HCEC 1CT (cell line): ENCODE measurements around the gene EXOC3L2.

Experiments used
- DNase-seq: peaks from one replicate; pipeline ENCODE4 v3.0.0-alpha.2; 2017

Gene EXOC3L2

GRCh38 chr19:45217957-45218334 is 27.3 kb downstream of the EXOC3L2 start:
- no peak for DNase-seq

GRCh38 chr19:45217193-45217956 is 27.8 kb downstream of the EXOC3L2 start:
- DNase-seq: no peak

GRCh38 chr19:45216667-45217066 is 28.5 kb downstream of the EXOC3L2 start:
- DNase-seq: no peak

GRCh38 chr19:45215391-45216191 is 29.6 kb downstream of the EXOC3L2 start:
- DNase-seq: no peak

- no peak for DNase-seq
Observed at GRCh38 chr19:45213031-45213430, 32.2 kb downstream of the EXOC3L2 start.

GRCh38 chr19:45211751-45212381 is 33.3 kb downstream of the EXOC3L2 start:
- DNase-seq: no peak

DNA sequence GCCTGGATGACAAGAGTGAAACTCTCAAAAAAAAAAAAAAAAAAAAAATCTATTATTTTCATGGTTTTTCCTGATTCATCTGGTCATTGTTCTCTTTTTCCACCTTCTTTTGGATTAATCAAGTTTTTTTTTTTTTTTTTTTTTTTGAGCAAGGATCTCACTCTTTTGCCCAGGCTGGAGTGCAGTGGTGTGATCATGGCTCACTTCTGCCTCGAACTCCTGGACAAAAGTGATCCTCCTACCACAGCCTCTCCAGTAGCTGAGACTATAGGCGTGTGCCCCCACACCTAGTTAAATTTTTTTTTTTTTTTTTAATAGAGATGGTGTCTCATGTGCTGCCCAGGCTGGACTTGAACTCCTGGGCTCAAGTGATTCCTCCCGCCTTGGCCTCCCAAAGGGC is 38.9 kb downstream of the EXOC3L2 start:
- DNase-seq: no peak

DNA sequence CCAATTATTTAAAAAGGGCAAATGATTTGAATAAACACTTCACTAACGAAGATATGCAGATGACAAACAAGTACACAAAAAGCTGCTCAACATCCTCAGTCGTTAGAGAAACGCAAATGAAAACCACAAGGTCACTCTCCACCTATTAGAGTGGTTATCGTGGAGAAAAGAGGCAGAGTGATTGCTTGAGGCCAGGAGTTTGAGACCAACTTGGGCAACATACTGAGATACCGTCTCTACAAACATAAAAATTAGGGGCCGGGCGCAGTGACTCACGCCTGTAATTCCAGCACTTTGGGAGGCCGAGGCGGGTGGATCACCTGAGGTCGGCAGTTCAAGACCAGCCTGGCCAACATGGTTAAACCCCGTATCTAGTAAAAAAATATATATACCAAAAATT is 39.4 kb downstream of the EXOC3L2 start:
- DNase-seq: no peak

GRCh38 chr19:45202637-45203036 is 42.6 kb downstream of the EXOC3L2 start:
- DNase-seq: no peak

- DNase-seq: no peak
Observed at GRCh38 chr19:45200568-45200967, 44.6 kb downstream of the EXOC3L2 start.

DNA sequence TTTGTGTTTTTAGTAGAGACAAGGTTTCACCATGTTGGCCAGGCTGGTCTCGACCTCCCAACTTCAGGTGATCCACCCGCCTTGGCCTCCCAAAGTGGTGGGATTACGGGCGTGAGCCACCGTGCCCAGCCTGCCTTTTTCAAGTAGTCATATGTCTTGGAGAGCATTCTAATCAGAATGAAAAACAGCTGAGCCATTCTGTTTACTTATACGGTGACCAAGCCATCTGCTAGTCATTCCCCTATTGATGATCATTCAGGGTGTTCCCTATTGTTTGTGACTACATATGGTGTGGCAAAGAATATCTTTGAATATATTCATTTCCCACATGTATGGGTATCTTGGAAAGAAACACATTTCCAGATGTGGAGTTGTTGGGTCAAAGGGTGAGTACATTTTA is 49.4 kb downstream of the EXOC3L2 start:
- no peak for DNase-seq

DNA sequence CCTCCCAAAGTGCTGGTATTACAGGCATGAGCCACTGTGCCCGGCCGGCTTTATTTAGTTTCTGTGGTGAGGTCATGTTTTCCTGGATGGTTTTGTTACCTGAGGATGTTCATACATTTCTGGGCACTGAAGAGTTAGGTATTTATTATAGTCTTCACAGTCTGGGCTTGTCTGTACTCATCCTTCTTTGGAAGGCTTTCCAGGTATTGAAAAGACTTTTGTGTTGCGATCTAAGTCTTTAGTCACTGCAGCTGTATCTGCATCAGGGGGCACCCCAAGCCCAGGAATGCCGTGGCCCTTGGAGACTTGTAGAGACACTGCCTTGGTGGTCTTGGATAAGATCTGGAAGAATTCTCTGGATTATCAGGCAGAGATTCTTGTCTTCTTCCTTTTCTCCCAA is 53.8 kb downstream of the EXOC3L2 start:
- no peak for DNase-seq

- no peak for DNase-seq
Observed at GRCh38 chr19:45189971-45190370, 55.2 kb downstream of the EXOC3L2 start.

- no peak for DNase-seq
Observed at GRCh38 chr19:45187421-45188100, 57.6 kb downstream of the EXOC3L2 start.

DNA sequence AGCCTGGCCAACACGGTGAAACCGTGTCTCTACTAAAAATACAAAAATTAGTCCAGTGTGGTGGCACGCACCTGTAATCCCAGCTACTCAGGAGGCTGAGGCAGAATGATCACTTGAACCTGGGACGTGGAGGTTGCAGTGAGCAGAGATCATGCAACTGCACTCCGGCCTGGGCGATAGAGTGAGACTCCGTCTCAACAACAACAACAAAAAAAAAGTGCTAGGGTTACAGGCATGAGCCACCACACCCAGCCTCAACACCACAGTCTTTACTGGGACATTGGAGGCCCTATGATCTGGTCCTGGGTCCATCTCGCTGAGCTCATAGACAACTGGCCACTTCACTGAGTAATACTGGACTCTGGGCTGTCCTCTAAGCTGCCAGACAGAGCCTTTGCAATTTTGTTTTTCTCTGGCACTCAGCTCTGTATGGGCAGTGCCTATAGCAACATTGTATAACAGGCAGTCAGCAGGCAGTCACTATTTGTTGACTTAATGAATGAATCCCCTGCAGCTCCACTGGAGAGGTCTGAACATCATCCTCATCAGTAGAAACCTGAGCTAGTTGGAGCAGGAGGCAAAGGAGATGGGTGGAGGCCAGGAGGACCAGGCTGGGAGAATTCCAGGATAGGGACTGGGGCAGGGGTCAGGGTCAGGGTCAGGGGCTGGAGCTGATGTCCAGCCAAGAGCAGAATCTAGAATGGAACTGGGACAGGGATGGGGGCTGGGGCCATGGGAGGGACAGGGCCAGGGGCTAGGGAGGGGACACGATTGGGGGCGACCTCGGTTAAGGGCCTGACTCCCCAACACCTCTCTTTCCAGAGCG is 58.5 kb downstream of the EXOC3L2 start:
- no peak for DNase-seq

- no peak for DNase-seq
Observed at GRCh38 chr19:45184115-45184514, 61.1 kb downstream of the EXOC3L2 start.

DNA sequence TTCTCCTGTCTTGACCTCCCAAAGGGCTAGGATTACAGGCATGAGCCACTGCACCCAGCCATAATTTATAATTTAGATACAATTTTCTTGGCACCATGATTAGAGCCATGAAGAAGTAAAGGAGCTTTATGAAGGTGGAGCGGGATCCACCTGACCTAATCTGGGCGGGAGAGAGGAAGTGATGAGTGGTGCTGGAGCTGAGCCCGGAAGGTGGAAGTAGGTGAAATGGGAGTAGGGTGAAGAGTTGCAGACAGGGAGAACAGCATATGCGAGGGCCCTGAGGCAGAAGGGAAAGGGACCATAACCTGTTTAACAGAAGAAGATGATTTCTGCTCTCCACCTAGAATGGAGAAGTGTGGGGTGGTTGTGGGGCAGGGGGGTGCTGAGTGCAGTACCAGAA is 62.4 kb downstream of the EXOC3L2 start:
- DNase-seq: no peak

GRCh38 chr19:45180936-45181335 is 64.3 kb downstream of the EXOC3L2 start:
- DNase-seq: no peak

DNA sequence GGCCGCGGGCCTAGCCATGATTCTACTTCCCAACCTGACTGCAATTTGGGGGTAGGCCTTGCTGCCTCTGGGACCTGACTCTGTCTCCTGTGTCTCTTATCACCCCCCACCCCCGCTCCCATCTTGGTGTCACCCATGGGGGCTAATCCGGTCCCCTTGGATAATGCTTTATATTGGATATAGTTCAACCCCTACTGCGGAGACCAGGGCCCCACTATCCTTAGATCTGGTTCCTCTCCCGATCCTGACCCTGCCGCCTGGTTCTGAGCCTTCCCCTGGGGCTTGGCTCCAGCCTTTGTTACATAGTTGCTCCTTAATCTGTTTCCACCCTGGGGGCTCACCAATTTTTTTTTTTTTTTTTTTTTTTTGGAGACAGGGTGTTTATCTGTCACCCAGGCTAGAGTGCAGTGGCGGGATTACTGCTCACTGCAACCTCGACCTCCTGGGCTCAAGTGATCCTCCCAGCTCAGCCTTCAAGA is 65.3 kb downstream of the EXOC3L2 start:
- DNase-seq: no peak

GRCh38 chr19:45179072-45179891 is 65.9 kb downstream of the EXOC3L2 start:
- DNase-seq: peak; percentile 29
